HepG2 (cell line): Measurements from ENCODE around the gene DDX49. TPM values are rescaled to one million over a fixed set of nuclear protein-coding genes. Genes with fewer than 3 reads are reported as not detected.
A peak's percentile ranks its signal among the peaks of the same experiment; 100 is the strongest.

Source experiments
- AKAP8 ChIP-seq: sonication (generic); formaldehyde crosslinking; IDR thresholded peaks from 2 replicates; pipeline ENCODE4 v1.5.1; 2020; ENCODE audit warnings: mild to moderate bottlenecking, missing genetic modification reagents
- CREB3 ChIP-seq: sonication (generic); formaldehyde crosslinking; IDR thresholded peaks from 2 replicates; pipeline ENCODE4 v1.5.0; 2020; ENCODE audit warnings: missing genetic modification reagents
- FOXP1 ChIP-seq, 2 experiments: fragments of 450-650 bp in 1 of 2; IDR thresholded peaks; 2 replicates each; pipeline ENCODE4 v1.6.1; 2017 to 2018; ENCODE audit warnings: antibody characterized with exemption in 1 of 2
- GATAD1 ChIP-seq: IDR thresholded peaks from 2 replicates; pipeline ENCODE4 v1.6.1; 2016; ENCODE audit warnings: missing genetic modification reagents, missing compliant biosample characterization
- HNRNPL ChIP-seq: fragments of 200-400 bp; formaldehyde crosslinking; IDR thresholded peaks from 2 replicates; pipeline ENCODE4 v1.6.1; 2017; ENCODE audit warnings: mild to moderate bottlenecking, low read depth, low read length
- HOXA3 ChIP-seq: sonication (generic); formaldehyde crosslinking; IDR thresholded peaks from 2 replicates; pipeline ENCODE4 v1.5.0; 2020; ENCODE audit warnings: missing genetic modification reagents
- KDM1A ChIP-seq: IDR thresholded peaks from 2 replicates; pipeline ENCODE4 v1.6.1; 2016; ENCODE audit warnings: missing compliant biosample characterization
- KDM5B ChIP-seq: sonication (generic); formaldehyde crosslinking; IDR thresholded peaks from 2 replicates; pipeline ENCODE4 v1.4.0; 2020; ENCODE audit warnings: missing genetic modification reagents, mild to moderate bottlenecking, borderline replicate concordance
- MIER2 ChIP-seq: IDR thresholded peaks from 2 replicates; pipeline ENCODE4 v1.6.1; 2016; ENCODE audit warnings: missing biosample characterization, missing genetic modification reagents
- NONO ChIP-seq, 2 experiments: fragments of 450-650 bp in 1 of 2; sonication (generic) in 1 of 2; formaldehyde crosslinking in 1 of 2; IDR thresholded peaks in 1 of 2; conservative IDR thresholded peaks in 1 of 2; 2 replicates each; pipeline versions ENCODE4 v1.6.1 to v1.8.0; 2017 to 2022; ENCODE audit warnings: mild to moderate bottlenecking in 1 of 2, missing genetic modification reagents in 1 of 2, moderate library complexity in 1 of 2
- PAX8 ChIP-seq: sonication (generic); formaldehyde crosslinking; IDR thresholded peaks from 2 replicates; pipeline ENCODE4 v1.8.0; 2022; ENCODE audit warnings: mild to moderate bottlenecking, missing genetic modification reagents, borderline replicate concordance
- PCBP1 ChIP-seq: fragments of 200-400 bp; formaldehyde crosslinking; IDR thresholded peaks from 2 replicates; pipeline ENCODE4 v1.6.1; 2017; ENCODE audit warnings: mild to moderate bottlenecking, low read depth, low read length, borderline replicate concordance
- REPIN1 ChIP-seq: sonication (generic); formaldehyde crosslinking; IDR thresholded peaks from 2 replicates; pipeline ENCODE4 v1.8.0; 2022; ENCODE audit warnings: missing genetic modification reagents, low read depth, mild to moderate bottlenecking, borderline replicate concordance
- SAP130 ChIP-seq: IDR thresholded peaks from 2 replicates; pipeline ENCODE4 v1.6.1; 2016; ENCODE audit warnings: low read depth
- SP4 ChIP-seq: sonication (generic); formaldehyde crosslinking; IDR thresholded peaks from 2 replicates; pipeline ENCODE4 v1.8.1; 2023; ENCODE audit warnings: mild to moderate bottlenecking, missing genetic modification reagents
- ZBTB42 ChIP-seq: sonication (generic); formaldehyde crosslinking; IDR thresholded peaks from 2 replicates; pipeline ENCODE4 v1.5.0; 2020; ENCODE audit warnings: mild to moderate bottlenecking, missing genetic modification reagents
- ZMYM4 ChIP-seq: sonication (generic); formaldehyde crosslinking; IDR thresholded peaks from 2 replicates; pipeline ENCODE4 v1.8.1; 2023; ENCODE audit warnings: mild to moderate bottlenecking, missing genetic modification reagents
- ZNF451 ChIP-seq: sonication (generic); formaldehyde crosslinking; IDR thresholded peaks from 2 replicates; pipeline ENCODE4 v1.5.0; 2020; ENCODE audit warnings: mild to moderate bottlenecking, missing genetic modification reagents
- ZNF484 ChIP-seq: sonication (generic); formaldehyde crosslinking; IDR thresholded peaks from 2 replicates; pipeline ENCODE4 v1.5.1; 2020; ENCODE audit warnings: mild to moderate bottlenecking, low read depth, missing genetic modification reagents, borderline replicate concordance
- polyA plus RNA-seq, 8 experiments: library from polyadenylated mRNA; depleted of rRNA in 3 of 8; stranded (reverse) in 7 of 8; unstranded in 1 of 8; fragments of >200 nt; fragmentation: Illumina TruSeq in 4 of 8; extraction: Trizol in 4 of 8; gene quantifications; 2 replicates each; pipeline versions ENCODE4 v1.2.1 to v1.2.3, GENCODE V29; 2011 to 2016; ENCODE audit warnings: low read depth in 4 of 8, missing spikeins in 1 of 8, mixed read lengths in 1 of 8; ENCODE audit not compliant: insufficient read depth in 1 of 8
- total RNA-seq, 5 experiments: library from RNA; depleted of rRNA; stranded (reverse); fragments of >200 nt; fragmentation: Illumina TruSeq; extraction: Trizol; gene quantifications; 2 replicates each; pipeline ENCODE4 v1.2.3, GENCODE V29; 2016; ENCODE audit warnings: low read depth in 1 of 5
- TF ChIP-seq, protein P1 (sequence below): sonication (generic); formaldehyde crosslinking; IDR thresholded peaks from 2 replicates; pipeline ENCODE4 v1.4.0; 2020; ENCODE audit warnings: missing genetic modification reagents
- TF ChIP-seq, protein P2 (sequence below): IDR thresholded peaks from 2 replicates; pipeline ENCODE4 v1.6.1; 2012; ENCODE audit warnings: low read depth, low read length, improper control_type of control experiment
- TF ChIP-seq, protein P3 (sequence below): sonication (generic); formaldehyde crosslinking; IDR thresholded peaks from 2 replicates; pipeline ENCODE4 v1.4.0; 2020; ENCODE audit warnings: missing genetic modification reagents

DDX49 gene
- total and polyA plus RNA-seq, 2 of the 13 experiments (the other 11 are each of a cell fraction or from before 2014, with no cell fraction given) = 27.0 to 46.2 TPM

GRCh38 chr19:18961767-18962620, 42.5 kb downstream of the DDX49 start (continued):
- no peak for TF ChIP-seq FOXP1 (IDR thresholded peaks at IDR 0.05)
- no peak for TF ChIP-seq FOXP1 (CRISPR knock-in tag; IDR thresholded peaks at IDR 0.05)
- TF ChIP-seq PAX8 = no peak
- TF ChIP-seq REPIN1 (CRISPR knock-in tag) = no peak
- peak; percentile 38; the same call in 1 of the 2 replicates for TF ChIP-seq ZMYM4 (CRISPR knock-in tag)
- TF ChIP-seq KDM1A (CRISPR knock-in tag) = peak; percentile 94
- 0 out of 2 replicates have a peak, but pooled peaks have one; percentile 3 for TF ChIP-seq ZNF451 (CRISPR knock-in tag)
- TF ChIP-seq NONO (IDR thresholded peaks at IDR 0.05) = no peak
- TF ChIP-seq NONO (CRISPR knock-in tag; conservative IDR thresholded peaks at IDR 0.05) = peak; percentile 63
- peak; percentile 49; the same call in 1 of the 2 replicates for TF ChIP-seq SP4 (CRISPR knock-in tag)
- TF ChIP-seq, protein P1, sequence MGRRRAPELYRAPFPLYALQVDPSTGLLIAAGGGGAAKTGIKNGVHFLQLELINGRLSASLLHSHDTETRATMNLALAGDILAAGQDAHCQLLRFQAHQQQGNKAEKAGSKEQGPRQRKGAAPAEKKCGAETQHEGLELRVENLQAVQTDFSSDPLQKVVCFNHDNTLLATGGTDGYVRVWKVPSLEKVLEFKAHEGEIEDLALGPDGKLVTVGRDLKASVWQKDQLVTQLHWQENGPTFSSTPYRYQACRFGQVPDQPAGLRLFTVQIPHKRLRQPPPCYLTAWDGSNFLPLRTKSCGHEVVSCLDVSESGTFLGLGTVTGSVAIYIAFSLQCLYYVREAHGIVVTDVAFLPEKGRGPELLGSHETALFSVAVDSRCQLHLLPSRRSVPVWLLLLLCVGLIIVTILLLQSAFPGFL (CRISPR knock-in tag) = no peak
- TF ChIP-seq CREB3 (CRISPR knock-in tag) = no peak
- TF ChIP-seq ZBTB42 = no peak
- no peak; the same call in 1 of the 2 replicates for TF ChIP-seq HOXA3
- no peak for TF ChIP-seq GATAD1 (CRISPR knock-in tag)
- no peak for TF ChIP-seq MIER2
- TF ChIP-seq, protein P2, sequence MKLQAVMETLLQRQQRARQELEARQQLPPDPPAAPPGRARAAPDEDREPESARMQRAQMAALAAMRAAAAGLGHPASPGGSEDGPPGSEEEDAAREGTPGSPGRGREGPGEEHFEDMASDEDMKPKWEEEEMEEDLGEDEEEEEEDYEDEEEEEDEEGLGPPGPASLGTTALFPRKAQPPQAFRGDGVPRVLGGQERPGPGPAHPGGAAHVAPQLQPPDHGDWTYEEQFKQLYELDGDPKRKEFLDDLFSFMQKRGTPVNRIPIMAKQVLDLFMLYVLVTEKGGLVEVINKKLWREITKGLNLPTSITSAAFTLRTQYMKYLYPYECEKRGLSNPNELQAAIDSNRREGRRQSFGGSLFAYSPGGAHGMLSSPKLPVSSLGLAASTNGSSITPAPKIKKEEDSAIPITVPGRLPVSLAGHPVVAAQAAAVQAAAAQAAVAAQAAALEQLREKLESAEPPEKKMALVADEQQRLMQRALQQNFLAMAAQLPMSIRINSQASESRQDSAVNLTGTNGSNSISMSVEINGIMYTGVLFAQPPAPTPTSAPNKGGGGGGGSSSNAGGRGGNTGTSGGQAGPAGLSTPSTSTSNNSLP = 0 out of 2 replicates have a peak, but pooled peaks have one; percentile 24
- no peak for TF ChIP-seq PCBP1
- 0 out of 2 replicates have a peak, but pooled peaks have one; percentile 38 for TF ChIP-seq SAP130 (CRISPR knock-in tag)
- no peak for TF ChIP-seq ZNF484 (CRISPR knock-in tag)
- TF ChIP-seq, protein P3, sequence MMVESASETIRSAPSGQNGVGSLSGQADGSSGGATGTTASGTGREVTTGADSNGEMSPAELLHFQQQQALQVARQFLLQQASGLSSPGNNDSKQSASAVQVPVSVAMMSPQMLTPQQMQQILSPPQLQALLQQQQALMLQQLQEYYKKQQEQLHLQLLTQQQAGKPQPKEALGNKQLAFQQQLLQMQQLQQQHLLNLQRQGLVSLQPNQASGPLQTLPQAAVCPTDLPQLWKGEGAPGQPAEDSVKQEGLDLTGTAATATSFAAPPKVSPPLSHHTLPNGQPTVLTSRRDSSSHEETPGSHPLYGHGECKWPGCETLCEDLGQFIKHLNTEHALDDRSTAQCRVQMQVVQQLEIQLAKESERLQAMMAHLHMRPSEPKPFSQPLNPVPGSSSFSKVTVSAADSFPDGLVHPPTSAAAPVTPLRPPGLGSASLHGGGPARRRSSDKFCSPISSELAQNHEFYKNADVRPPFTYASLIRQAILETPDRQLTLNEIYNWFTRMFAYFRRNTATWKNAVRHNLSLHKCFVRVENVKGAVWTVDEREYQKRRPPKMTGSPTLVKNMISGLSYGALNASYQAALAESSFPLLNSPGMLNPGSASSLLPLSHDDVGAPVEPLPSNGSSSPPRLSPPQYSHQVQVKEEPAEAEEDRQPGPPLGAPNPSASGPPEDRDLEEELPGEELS = peak; percentile 47; the same call in 1 of the 2 replicates
- 0 out of 2 replicates have a peak, but pooled peaks have one; percentile 44 for TF ChIP-seq HNRNPL
- TF ChIP-seq AKAP8 (CRISPR knock-in tag) = no peak
- 0 out of 2 replicates have a peak, but pooled peaks have one; percentile 56 for TF ChIP-seq KDM5B
